ENCODE measurements around the gene SAP130.
"Not testable (repeated sequence)": the region's sequence is repeated elsewhere in the genome, so short reads cannot be mapped to it uniquely, and the experiment has no call there.

SAP130 gene

GRCh38 chr2:127953849-127954248, 74.0 kb downstream of the SAP130 start:
- in situ Hi-C loops (cut with MboI; ENCODE audit: low sequenced_read_pairs), result no loop called here

DNA sequence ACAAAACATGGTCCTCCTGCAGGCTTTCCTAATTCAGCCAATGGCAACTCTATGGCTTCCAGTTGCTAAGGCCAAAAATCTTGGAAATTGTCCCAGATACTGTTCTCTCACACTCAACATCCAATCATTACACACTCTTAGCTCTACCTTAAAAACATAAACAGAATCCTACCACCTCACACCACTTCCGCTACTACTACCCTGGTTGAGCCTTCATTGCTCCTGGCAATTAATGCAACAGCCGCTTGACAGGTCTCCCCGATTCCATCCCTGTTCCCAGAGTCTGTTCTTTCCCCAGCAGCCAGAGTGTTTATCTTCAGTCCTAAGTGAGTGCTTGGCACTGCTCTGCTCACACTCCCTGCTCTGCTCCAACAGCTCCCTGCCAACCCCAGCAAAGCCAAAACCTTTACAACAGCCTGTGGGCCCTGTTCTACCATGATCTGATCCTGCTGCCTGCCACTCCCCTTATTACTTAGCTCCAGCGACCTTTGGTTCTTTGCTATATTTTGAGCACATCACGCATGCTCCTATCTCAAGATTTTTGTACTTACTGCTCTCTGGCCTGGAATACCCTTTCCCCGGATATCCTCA, 74.6 kb downstream of the SAP130 start:
- in situ Hi-C loops (cut with MboI; ENCODE audit: low sequenced_read_pairs), result no loop called here

GRCh38 chr2:127951026-127951425, 76.8 kb downstream of the SAP130 start:
- in situ Hi-C loops (cut with MboI; ENCODE audit: low sequenced_read_pairs), result no loop called here

DNA sequence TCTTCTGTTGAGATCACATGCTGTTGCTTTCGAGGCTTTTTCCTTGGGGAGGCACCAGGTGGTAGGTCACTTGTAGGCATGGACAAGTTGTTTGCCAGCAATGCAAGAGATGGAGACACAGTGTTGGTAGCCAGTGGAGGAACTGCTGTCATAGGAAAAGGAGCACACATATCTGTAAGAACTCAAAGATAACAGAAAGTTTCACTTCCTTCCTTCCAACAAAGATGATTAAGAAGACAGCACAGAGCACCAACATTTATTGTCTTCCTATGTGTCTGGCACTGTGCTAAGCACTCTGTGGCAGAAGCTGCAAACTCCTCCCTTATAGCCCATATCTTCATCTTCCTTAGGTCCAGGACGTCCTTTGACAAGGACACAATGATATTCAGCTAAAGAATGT, 77.6 kb downstream of the SAP130 start:
- in situ Hi-C loops (cut with MboI; ENCODE audit: low sequenced_read_pairs), result no loop called here

DNA sequence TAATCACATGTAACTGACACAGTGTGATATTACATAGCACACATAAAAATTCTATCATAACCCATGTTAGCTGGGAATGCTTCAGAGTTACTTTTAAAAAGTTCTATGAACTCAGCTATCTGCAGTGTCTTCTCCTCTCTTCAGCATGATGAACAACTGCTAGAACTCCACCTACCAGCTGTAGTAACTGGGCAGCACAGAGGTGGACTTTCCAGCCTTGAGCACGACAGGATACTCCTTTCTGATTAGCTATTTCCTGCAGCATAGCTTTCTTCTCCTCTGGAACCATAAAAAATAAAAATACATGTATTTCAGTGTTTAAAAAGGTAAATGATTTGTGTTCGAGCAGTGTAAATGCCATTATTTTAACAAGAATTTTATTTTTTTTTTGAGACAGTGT, 82.6 kb downstream of the SAP130 start:
- in situ Hi-C loops (cut with MboI; ENCODE audit: low sequenced_read_pairs), result no loop called here

- in situ Hi-C loops (cut with MboI; ENCODE audit: low sequenced_read_pairs), result no loop called here
These were observed 84.7 kb downstream of the SAP130 start for GRCh38 chr2:127943186-127943585.

- in situ Hi-C loops (cut with MboI; ENCODE audit: low sequenced_read_pairs), result no loop called here
These were observed 85.9 kb downstream of the SAP130 start for GRCh38 chr2:127942002-127942401.

- in situ Hi-C loops (cut with MboI; ENCODE audit: low sequenced_read_pairs), result no loop called here
These were observed 86.4 kb downstream of the SAP130 start for GRCh38 chr2:127941461-127941860.

- in situ Hi-C loops (cut with MboI; ENCODE audit: low sequenced_read_pairs), result no loop called here
These were observed 87.2 kb downstream of the SAP130 start for GRCh38 chr2:127940641-127941040.

DNA sequence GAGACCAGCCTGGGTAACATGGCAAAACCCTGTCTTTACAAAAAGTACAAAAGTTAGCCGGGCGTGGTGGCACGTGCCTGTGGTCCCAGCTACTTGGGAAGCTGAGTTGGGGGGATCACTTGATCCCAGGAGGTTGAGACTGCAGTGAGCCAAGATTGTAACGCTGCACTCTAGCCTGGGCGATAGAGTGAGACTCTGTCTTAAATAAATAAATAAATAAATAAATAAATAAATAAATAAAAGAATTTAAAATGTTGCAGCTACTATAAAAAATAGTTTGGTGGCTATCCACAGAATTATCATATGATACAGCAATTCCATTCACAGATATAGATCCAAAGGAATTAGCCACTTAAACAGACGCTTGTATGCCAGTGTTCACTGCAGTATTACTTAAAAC, 92.5 kb downstream of the SAP130 start:
- in situ Hi-C loops (cut with MboI; ENCODE audit: low sequenced_read_pairs), result no loop called here

DNA sequence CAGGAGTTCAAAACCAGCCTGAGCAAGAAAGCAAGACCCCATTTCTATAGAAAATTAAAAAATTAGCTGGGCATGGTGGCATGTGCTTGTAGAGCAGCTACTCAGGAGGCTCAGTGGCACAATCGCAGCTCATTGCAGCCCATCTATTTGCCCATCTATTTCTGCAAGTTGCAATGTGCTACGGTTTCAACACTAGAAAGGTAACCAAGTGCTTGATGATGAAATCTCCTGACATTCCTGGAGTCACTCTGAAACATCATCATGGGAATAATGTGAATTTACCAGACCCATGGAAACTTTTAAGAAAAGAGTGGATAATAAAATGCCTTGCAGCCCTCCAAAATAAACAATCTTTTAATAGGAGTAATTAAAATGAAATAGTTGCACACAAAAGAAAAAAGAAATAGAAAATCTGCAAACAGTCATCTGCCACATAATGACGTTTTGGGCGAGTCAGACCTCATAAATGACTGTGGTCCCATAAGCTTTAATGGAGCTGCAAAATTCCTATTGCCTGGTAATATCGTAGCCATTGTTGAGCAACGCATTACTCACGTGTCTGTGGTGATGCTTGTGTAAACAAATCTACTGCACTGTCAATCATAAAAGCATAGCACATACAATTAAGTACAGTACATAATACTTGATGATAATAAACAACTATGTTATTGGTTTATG, 95.5 kb downstream of the SAP130 start:
- in situ Hi-C loops (cut with MboI; ENCODE audit: low sequenced_read_pairs), result no loop called here

DNA sequence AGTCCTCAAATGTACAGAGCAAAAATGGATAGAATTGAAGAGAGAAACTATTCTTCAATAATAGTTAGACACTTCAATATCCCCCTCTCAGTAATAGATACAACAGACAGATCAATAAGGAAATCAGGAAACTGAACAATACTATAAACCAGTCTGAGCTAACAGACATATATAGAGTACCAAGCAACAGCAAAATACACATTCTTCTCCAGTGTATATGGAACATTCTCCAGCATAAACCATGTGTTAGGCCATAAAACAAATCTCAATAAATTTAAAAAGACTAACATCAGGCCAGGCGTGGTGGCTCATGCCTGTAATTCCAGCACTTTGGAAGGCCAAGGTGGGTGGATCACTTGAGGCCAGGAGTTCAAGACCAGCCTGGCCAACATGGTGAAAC, 98.4 kb downstream of the SAP130 start:
- in situ Hi-C loops (cut with MboI; ENCODE audit: low sequenced_read_pairs), result no loop called here

DNA sequence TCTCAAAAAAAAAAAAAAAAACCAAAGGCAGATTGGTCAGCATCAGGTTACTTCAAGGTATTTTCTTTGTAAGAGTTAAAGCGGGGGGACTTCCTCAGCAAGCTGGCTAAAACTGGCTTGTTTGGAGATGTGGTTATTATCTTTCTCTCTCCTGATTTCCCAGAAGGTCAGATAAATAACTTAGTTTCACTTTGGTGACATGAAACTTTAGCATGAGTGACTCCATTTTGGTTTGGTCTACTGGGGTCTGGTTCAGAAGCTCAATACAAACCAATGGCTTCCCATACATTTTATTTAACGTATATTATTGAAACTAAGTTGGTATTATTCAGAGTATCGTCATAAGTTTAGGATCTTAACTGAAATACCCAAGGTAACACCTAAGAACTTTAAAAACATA, 100.5 kb downstream of the SAP130 start:
- in situ Hi-C loops (cut with MboI; ENCODE audit: low sequenced_read_pairs), result no loop called here

DNA sequence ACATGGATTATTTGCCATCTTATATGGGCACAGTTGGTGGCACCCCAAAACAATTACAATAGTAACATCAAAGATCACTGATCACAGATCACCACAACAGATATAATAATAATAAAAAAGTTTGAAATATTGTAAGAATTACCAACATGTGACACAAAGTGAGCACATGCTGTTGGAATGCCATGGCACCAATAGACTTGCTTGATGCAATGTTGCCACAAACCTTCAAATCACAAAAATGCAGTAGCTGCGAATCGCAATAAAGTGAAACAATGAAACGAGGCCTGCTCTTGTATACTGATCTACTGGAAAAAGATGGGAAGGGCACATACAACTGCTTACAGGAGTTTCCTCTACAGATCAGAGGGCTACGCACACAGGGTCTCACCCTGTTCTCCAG, 109.9 kb downstream of the SAP130 start:
- in situ Hi-C loops (cut with MboI; ENCODE audit: low sequenced_read_pairs), result no loop called here

DNA sequence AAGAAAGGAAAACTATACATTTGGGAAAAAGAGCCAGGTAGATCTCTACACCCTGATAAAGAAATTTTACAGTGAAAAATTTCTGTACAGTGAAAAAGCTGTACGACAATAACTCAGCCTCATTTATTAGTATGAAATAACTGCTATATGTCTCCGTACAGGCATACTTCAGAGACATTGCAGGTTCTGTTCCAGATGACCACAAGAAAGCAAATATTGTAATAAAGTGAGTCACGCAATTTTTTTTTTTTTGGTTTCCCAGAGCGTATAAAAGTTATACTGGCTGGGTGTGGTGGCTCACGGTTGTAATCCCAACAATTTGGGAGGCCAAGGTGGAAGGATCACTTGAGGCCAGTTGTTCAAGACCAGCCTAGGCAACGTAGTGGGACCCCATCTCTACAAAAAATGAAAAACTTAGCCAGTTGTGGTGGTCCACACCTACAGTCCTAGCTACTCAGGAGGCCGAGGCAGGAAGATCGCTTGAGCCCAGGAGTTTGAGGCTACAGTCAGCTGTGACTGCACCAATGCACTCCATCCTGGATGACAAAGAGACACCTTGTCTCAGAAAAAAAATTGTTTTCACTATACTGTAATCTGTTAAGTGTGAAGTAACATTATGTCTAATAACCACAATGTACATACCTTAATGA, 113.9 kb downstream of the SAP130 start:
- in situ Hi-C loops (cut with MboI; ENCODE audit: low sequenced_read_pairs), result no loop called here

DNA sequence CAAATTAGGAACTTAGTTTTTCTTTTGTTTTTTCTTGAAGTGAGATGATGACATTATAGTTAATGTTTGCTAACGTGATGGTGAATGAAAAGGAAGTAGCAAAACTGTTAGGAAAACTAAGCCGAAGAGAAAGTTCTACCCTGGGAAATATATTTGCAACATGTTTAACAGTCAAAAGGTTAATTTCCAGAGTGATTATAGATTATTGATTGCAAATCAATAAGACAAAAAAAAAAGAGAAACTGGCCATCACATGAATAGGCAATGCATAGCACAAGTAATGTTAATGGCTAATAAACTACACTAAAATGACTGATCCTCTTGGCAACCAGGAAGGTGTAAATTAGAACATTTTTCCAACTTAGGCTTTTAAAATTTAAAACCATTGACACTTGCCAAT, 116.1 kb downstream of the SAP130 start:
- in situ Hi-C loops (cut with MboI; ENCODE audit: low sequenced_read_pairs), result no loop called here

DNA sequence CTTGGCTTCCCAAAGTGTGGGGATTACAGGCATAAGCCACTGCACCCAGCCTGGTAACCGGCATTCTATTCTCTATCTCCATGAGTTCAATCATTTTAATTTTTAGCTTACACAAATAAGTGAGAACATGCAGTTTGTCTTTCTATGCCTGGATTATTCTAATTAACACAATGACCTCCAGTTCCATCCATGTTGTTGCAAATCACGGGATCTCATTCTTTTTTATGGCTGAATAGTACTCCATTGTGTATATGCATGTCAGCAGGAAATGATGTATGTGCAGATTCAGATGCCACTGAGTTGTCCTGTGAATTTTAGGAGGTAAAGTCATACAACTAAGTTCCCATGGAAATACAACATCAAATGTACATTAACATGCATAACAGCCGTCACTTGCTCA, 117.4 kb downstream of the SAP130 start:
- in situ Hi-C loops (cut with MboI; ENCODE audit: low sequenced_read_pairs), result no loop called here

DNA sequence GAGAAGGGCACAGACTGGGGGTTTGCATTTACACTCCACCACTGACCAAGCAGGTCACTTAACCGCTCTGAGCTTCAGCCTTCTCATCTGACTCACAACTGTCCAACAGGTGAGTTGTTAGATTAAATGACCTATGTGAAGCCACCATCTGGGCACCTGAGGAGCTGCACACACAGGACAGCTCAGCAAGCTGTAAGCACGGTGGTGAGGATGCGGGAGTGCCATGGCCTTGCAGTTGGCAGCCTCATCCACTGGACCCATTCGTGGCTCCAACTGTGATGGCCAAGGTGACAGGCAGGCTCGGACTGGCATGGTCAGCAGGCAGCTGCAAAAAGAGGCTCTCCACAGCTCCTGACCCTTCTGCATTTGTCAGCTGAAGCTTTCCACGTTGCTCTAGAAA, 118.8 kb downstream of the SAP130 start:
- in situ Hi-C loops (cut with MboI; ENCODE audit: low sequenced_read_pairs), result no loop called here

- in situ Hi-C loops (cut with MboI; ENCODE audit: low sequenced_read_pairs), result not testable (repeated sequence)
These were observed 120.0 kb downstream of the SAP130 start for GRCh38 chr2:127907733-127908400.

DNA sequence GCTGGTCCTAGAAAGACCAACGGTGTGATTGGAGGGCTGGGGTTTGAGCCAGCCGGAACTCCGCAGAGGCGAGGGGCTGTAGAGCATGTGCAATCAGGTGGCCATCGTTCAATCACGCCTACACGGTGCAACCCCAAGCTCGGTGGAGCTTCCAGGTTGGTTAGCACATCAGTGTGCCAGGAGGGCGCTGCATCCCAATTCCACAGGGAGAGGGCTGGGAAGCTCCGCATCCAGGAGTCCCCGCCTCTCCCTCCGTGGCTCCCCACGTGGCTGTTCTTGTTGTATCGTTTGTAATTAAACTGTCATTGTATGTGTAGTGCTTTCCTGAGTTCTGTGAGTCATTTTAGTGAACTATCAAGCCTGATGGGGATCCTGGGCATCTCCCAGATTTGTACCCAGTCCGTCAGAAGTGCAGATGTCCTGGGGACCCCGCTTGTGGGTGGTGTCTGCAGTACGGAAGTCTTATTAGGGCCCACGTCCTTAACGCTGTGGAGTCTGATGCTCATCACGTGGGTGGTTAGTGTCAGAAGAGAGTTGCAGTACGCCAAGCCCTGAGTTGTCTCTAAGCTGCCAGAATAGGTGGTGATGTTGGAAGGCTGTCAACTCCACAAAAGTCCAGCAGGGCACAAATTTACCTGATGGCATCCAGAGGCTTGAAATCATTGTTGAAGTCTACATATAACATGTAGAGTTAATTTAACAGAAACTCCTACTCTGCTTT, 121.5 kb downstream of the SAP130 start:
- in situ Hi-C loops (cut with MboI; ENCODE audit: low sequenced_read_pairs), result no loop called here

DNA sequence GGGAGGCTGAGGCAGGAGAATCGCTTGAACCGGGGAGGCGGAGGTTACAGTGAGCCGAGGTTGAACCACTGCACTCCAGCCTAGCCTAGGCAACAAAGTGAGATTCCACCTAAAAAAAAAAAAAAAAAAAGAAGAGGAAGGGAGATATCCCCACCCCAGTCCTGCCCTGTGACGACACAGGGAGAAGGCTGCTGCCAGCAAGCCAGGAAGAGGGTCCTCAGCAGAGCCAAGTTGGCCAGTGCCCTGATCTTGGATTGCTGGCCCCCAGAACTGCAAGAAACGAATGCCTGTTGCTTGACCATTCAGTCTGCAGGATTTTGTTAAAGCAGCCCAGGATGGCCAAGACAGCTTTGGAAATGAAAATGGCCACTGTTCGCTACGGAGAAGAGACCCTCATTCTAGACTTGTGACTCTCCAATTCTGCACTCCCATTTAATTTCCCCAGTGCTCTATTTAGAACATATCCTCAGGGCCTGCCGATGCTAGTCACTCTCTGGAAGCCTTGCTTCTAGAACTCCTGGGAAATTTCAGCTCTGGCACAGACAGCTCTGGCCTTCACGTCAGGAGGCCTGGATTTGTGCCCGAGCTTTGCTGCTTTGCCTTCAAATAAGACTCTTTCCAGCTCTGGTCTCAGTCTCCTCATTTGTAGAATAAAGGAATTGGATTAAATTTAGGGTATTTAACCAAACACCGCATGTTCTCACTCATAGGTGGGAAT, 126.4 kb downstream of the SAP130 start:
- in situ Hi-C loops (cut with MboI; ENCODE audit: low sequenced_read_pairs), result no loop called here

Data from HL-60/S4 treated with phorbol 12-myristate 13-acetate at 8.2 ng/mL for 4 days and 3 days (cell line).